HG03196 (cell line): ENCODE results near the gene ANK2.
A peak's percentile ranks its signal among the peaks of the same experiment; 100 is the strongest.
"Not testable (repeated sequence)": the region's sequence is repeated elsewhere in the genome, so short reads cannot be mapped to it uniquely, and the experiment has no call there.

Experiments
- ATAC-seq: cut with Tn5 transposase; IDR thresholded peaks from one replicate; pipeline ENCODE4 v1.9.1; 2021; ENCODE audit not compliant: unreplicated experiment

Gene ANK2

GRCh38 chr4:113146876-113147358 lies 97.5 kb downstream of the ANK2 start:
- ATAC-seq = peak; percentile 78

- no peak for ATAC-seq
Measured at GRCh38 chr4:113147498-113148111, 98.2 kb downstream of the ANK2 start.

GRCh38 chr4:113148925-113149324 lies 99.5 kb downstream of the ANK2 start:
- no peak for ATAC-seq

DNA sequence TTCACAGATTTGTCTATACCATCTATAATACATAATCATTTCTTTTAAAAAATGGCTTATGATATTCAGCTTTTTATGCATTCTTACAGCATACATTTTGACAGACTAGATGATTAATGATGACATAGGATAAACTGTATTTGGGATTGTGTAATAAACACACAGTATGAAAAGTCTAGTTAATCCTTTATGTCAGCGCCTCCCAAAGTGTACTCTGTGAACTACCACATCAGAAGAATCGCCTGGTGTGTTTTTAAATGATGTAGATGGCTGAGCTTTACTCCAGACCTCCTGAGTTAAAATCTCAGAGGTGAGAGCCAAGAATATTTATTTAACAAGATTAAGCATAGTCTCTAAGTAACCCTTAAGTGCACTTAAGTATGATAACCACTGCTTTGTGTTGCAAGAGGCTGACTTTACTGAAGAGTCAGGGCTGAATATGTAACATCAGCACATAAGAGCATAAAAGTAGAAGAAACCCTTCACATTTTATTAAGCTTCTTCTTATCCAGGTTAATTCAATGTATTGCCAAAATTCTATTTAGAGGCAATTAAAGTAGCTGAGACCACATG lies 104.2 kb downstream of the ANK2 start:
- no peak for ATAC-seq

DNA sequence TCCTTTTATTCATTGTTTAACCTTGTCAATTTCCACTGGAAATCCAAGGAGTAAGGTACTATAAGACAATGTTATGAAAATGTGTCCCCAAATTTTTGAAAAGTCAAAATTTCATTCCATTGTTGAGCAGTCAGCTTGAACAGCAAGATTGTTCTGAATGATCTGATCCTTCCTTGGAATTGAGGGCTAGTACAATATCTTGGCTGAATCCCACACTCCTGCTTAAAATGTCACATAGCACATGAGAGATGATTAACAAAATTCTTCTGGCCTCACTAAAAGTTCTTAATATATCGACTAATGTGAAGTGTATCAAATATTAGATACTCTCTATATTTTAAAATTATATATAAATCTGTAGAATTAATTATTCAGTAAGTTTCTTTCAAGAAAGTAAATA lies 104.8 kb downstream of the ANK2 start:
- no peak for ATAC-seq

DNA sequence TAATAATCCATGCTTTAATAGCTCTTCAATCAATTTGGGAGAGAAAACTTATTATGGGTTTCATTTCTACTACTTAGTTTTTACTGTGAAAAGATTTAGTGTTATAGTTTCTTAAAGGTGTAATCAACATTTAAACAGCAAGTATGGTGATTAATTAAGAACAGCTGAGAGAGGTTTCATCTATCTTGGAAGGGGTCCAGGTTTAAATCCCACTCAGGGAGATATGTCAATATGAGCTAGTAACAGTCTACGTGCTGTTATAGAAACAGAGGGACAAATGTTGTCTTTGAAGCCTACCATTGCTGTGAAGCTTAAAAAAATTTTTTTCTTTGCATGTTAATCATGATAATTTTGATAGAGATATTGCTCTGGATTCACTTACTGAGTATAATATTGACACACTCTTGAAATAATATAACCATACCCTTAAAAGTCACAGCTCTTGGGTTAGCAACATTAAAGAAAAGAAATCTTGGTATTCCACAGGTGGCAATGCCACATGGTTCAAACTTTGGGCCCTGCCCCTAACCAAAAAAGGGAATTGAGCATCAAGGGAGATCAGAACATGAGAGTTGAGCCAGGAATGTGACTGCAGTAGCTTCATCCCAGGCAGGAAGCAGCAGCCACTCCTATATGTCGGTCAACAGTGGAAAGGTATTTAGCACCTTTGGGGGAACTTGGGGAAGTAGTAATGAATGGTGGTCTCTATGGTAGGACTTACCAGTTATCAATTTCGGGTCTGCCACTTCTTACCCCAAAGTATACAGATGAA lies 107.8 kb downstream of the ANK2 start:
- ATAC-seq = no peak

DNA sequence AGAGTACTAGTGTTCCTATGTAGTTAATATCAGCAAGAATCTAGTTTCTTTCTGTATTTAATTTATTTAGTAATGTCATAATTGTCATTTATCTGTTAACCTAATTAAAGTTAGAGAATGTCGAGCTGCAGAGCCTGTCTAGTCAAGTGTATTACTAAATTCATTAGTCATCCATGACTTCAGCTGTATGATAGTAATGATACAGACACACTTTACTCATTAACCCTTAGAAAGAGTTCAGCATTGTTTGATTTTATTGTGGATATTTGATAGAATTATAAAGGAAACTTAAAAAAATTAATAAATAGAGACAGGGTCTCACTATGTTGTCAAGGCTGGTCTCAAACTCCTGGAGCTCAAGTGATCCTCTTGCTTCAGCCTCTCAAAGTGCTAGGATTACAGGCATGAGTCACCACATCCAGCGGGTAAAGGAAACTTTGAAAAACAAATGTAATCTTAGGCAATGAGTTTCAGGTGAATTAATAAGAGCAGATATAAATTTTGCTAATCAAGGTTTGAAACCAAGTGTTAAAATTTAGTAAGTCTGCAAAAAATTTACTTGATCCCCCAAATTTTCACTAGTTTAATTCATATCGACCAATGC lies 110.6 kb downstream of the ANK2 start:
- no peak for ATAC-seq

DNA sequence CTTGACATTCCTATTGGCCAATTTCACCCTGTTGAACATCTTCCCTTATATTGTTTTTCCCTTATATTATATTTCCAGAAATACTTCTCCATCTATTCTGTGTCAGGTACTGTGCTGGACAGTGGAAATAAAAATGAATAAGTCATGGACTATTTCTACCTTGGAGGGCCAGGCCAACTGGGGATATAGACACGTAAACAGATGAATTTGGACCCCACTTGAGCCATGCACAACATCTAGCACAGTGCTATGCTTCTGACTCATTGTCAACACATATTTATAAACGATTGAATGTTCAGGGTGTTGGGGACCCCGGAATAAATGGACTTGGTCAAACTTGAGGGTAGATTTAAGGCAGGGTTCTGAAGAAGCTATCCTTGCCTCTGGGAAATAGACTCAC lies 111.1 kb downstream of the ANK2 start:
- no peak for ATAC-seq

- no peak for ATAC-seq
Measured at GRCh38 chr4:113162089-113162488, 112.6 kb downstream of the ANK2 start.

- no peak for ATAC-seq
Measured at GRCh38 chr4:113169368-113169767, 119.9 kb downstream of the ANK2 start.

DNA sequence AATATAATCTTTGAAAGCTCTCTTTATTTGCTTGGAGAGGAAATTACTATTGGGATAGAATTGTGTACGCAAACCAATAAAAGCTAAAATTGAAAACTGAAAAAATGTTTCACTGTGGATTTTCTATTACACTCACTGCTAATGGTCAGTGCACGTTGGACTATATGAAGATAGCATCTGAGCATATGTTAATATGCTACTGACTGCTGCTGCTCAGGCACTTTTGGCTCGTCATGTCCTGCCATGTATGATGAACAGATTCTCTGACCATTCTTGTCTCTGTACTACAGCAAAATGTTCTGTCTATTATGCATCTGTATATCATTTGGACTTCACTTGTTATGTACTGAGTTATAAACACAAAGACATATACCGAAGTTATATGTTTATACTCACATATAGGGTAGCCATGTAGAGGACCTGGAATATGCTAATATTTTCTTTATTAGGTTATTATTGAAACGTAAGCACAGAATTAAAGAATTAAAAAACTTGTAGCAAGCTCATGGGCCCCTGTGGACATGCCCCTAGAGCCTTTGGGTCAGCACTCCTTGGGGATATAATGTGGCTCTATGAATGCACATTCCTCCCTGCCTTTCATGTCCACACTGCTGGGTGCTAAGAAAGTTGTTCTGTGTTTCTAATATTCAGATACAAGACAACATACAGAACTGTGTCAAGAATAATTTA lies 120.8 kb downstream of the ANK2 start:
- no peak for ATAC-seq

GRCh38 chr4:113170805-113171468 lies 121.5 kb downstream of the ANK2 start:
- no peak for ATAC-seq

DNA sequence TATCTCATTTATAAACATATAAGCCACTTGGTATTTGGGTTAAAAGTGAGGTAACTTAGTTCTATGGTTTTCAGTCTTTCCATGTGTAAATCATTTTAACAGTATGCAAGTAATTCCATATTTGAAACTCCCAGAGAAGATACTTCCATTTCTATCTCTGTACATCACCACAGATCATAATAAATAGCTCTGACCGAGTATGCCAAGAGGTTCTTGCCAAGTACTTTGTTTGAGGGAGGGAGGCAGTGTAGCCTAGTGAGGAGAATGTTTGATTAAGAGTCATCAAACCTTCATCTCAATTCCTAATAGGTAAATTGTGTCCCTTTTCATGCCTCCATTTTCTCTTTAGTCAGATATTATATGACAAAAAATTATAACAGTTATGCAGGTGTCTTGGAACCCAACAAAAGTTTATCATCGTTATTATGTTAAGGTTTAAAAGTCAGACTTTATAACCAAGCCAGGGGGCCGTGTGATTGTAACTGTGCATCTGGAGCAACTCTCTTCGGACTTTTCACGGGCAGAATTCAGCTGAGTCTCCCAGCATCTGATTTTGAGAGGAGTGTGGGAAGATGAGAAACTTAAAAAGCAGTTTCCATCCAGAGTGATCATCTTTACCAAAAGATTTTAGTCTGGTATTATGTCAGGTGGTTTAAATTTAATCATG lies 123.8 kb downstream of the ANK2 start:
- ATAC-seq = no peak

DNA sequence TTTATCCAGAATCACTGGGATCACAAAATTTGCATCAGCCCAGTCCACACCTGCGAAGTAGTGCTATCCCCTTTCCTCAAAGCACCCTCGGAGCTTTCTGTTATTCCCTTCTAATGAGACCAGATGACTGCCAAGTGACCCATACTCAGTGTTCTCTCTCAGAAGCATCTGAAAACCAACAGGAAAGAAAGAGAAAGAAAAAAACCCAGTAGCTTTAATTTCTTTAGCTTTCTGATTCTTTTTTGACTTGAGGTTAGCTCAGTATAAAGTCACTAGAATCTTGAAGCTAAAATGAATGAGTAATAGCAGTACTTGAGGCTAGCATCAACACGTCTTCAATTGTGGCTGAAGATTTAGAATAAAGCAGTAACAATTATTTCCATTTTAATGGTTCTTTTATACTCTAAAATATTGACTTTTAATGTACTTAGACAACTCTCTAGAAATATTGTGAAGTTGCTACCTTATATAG lies 124.4 kb downstream of the ANK2 start:
- ATAC-seq = no peak

DNA sequence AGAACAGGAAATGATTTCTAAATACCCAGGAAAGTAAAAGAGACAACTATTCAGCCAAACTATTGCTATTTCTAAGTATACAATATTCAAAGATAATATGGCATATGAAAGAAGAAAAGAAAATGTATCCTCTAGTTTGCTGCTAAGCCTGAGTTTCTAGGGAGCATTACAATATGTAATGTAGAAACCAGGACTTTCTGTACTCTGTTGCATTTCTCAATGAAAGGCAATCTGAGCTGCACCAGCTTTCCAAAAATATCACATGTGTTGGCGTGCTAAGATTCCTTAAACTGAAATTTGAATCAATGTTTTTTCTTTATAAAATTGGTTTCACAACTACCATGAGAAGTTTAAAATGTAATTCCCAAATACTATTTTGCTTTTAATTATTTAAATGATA lies 129.6 kb downstream of the ANK2 start:
- no peak for ATAC-seq

GRCh38 chr4:113179996-113180395 lies 130.5 kb downstream of the ANK2 start:
- ATAC-seq = no peak

GRCh38 chr4:113181289-113182007 lies 132.0 kb downstream of the ANK2 start:
- ATAC-seq = no peak

- no peak for ATAC-seq
Measured at GRCh38 chr4:113183032-113183605, 133.7 kb downstream of the ANK2 start.

- not testable (repeated sequence) for ATAC-seq
Measured at GRCh38 chr4:113186220-113186619, 136.8 kb downstream of the ANK2 start.
